Measurements from ENCODE around the gene CBLL1.

GRCh38 chr7:107721286-107721685 lies 22.7 kb upstream of the CBLL1 start:
- no peak for TF ChIP-seq CTCF (IDR thresholded peaks at IDR 0.05; ENCODE audit: borderline replicate concordance, extremely low read depth, low read length, poor library complexity, severe bottlenecking)
- no peak for TF ChIP-seq EZH2 (IDR thresholded peaks at IDR 0.05; ENCODE audit: borderline replicate concordance, low read depth, low read length, severe bottlenecking)

Measured in DND-41 (cell line).